Fibroblast of skin of scalp (primary cell): ENCODE measurements around the gene AMBRA1.
A peak's percentile ranks its signal among the peaks of the same experiment; 100 is the strongest.

Experiments used
- DNase-seq: peaks from one replicate; pipeline ENCODE4 v3.0.0-alpha.2; 2013

The AMBRA1 gene

DNA sequence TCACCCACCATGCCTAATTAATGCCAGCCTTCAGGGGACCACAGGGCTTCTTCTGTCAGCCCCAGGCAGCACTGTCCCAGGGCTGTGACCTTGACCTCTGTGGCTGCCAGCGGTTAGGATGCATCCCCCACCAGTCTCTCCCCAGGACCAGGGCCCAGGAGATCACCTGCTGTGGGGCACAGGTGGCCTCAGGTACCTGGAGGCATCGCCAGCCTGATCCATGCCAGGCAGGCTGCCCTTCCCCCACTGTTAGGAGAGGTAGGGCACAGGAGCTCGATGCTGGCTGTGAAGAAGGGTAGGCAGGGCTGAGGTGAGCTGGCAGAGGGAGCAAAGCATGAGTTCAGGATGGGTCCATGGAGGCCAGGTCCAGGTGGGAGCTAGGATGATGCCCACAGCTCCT is 229.0 kb downstream of the AMBRA1 start:
- no peak for DNase-seq

DNA sequence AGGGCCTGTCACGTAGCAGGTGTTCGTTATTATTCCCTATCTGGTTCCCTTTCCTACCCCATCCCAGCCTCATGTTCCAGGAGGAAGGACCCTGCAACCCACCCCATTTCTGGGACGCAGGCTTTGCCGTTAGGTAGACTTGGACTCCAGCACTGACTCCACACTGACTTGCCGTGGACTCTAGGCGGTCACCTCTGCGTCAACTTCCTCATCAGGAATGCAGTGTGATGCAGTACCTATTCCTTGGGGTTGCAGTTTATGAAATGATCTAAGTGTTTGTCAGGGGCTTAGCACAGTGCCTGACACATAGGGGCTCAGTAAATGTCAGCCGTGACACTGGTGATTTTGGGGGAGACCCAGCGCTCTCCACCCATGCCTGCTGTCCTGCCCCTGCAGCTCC is 229.8 kb downstream of the AMBRA1 start:
- DNase-seq: no peak

GRCh38 chr11:46363455-46364005 is 230.3 kb downstream of the AMBRA1 start:
- DNase-seq: no peak

DNA sequence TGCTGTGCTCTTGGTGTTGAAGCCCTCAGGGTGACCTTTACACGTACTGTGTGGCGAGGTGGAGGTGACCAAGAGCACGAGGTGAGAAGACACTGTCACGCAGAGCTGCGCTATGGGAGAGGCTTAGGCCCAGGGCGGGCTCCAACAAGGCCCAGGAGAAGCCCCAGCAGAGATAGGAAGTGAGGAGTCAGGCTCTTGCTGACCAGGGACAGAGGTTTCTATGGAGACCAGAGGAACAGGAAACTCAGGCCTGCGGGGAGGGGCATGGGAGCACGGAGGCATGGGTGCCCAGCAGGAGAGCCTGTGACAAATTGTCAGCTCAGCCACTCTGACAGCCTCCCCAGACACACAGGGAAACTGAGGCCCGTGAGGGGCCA is 230.8 kb downstream of the AMBRA1 start:
- peak; percentile 47 for DNase-seq

DNA sequence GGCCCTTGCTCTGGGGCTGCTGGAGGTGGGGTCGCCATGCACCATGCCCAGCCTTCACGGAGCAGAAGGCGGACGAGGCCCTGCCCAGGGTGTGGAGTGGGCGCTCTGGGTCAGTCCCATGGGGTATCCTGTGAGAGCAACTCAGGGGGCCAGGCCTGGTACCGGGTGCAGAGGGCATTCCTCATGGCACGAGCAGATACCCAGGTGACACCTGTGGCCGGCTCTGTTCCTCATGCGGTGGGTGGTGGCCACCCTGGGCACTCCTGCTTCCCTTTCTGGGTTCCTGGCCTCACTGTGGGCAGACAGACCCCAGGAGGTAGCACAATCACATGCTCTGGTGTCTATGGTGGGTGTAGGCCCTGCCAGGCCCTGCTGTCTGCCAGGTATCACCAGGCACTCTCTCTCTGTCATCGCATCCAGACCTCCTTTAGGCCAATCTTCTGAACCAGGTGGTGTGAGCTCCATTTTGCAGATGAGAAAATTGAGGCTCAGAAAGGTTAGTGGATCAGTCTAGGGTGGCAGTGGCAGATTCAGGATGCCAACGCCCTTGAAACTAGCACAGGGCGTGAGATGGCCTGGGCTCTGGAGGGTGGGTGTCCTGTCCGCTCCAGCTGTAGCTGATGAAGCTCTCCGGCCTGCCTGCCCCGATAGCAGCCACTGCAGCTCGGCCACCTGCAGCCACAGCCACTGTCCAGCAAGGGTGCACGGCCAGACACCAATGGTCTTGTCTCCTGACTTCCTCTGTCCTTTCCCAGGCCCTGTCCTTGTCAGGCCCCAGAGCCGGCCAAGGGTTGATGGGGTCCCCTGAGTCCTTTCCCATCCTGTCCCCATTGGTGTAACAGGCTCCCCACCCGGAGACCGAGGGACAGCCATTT is 231.4 kb downstream of the AMBRA1 start:
- no peak for DNase-seq

DNA sequence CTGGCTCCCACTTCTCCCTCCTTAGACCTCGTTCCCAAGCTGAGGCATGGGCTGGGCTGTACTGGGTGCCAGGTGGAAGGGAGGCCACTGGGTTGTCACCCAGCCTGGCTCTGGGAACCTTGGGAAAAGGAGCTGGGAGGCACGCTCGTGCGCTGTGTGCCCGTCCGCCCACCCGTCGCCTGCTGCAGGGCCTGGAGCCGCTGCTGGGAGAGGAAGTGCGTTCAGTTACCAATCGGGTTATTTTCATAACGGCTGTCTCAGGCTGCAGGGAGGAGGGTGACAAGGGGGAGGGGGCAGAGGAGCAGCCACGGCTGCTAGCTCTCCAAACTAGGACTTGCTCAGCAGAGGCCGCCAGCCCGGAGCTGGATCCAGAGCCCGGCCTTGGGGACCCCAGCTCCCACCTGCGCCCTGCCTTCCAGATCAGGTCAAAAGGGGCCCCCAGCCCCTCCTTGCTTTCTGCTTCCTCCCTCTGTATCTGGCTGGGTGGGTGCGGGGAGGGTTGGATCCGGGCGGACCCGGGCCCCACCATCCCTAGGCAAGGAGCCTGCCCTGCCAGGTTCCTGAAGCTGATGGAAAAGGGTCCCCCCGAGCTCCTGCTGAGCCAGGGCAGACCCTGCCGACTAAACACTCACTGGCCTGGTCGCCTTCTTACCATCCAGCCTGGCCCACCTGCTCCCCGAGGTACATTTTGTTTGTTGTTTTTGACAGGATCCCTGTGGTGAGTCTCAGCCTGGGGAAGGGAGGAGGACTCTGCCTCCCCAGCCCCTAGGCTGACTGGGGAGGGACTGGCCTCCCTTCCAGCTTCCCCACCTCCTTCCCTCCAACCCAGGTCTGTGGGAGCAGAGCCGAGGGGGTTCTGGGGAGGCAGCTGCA is 232.3 kb downstream of the AMBRA1 start:
- DNase-seq: peak; percentile 70

- no peak for DNase-seq
Measured at GRCh38 chr11:46360878-46361277, 232.9 kb downstream of the AMBRA1 start.

DNA sequence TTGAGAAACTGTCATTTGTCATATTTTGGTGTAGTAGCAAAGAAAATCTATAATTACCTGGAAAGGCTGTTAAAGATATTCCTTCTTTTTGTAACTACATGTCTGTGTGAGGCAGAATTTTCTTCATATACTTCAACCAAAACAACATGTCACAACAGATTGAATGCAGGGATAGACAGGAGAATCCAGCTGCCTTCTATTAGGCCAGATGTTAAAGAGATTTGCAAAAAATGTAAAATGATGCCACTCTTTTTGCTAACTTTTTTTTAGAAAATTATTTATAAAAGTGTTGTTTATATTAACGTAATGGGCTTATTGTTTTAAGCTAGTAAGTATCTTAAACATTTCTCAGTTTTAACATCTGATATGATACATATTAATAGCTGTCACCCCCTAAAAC is 233.9 kb downstream of the AMBRA1 start:
- DNase-seq: no peak

DNA sequence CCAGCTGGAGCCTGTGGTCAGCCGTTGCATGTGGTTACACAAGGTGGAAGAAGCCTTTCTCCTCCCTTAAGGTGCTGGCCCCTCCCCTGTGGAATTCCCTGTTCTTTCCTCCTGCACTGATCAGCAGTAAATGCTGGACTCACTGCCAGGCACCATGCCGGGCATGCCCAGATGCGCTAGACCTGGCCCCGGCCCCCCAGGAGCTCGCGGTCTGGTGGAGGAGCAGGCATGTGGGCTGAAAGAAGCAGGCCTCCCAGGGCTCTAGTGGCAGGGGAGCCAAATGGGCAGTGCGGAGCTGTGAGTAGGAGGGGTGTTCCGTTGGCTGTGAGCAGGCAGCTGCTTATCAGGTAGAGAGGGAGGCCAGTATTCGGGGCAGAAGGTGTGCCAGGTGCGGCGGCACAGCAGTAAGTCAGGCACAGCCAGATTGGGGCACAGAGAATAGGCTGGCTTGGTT is 236.3 kb downstream of the AMBRA1 start:
- no peak for DNase-seq

- DNase-seq: peak; percentile 58
Measured at GRCh38 chr11:46356924-46357482, 236.8 kb downstream of the AMBRA1 start.

DNA sequence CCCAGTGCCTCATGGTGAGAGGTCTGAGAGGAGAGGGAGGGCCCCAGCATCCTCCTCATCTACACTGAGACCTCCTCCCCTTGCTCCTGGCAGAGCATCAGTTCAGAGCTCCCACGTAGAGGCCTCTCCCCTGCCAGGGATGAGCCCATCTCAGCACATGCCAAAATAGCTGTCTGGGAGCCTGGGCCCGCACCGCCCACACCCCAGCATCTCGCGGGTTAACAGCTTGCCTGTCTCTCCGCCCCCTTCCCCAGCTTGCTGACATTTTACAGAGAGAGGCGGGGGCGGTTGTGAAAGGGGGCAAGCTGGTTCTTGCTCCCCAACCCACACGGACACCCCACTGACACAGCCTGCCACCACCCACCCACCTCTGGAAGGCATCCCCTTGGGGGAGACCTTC is 240.1 kb downstream of the AMBRA1 start:
- no peak for DNase-seq

DNA sequence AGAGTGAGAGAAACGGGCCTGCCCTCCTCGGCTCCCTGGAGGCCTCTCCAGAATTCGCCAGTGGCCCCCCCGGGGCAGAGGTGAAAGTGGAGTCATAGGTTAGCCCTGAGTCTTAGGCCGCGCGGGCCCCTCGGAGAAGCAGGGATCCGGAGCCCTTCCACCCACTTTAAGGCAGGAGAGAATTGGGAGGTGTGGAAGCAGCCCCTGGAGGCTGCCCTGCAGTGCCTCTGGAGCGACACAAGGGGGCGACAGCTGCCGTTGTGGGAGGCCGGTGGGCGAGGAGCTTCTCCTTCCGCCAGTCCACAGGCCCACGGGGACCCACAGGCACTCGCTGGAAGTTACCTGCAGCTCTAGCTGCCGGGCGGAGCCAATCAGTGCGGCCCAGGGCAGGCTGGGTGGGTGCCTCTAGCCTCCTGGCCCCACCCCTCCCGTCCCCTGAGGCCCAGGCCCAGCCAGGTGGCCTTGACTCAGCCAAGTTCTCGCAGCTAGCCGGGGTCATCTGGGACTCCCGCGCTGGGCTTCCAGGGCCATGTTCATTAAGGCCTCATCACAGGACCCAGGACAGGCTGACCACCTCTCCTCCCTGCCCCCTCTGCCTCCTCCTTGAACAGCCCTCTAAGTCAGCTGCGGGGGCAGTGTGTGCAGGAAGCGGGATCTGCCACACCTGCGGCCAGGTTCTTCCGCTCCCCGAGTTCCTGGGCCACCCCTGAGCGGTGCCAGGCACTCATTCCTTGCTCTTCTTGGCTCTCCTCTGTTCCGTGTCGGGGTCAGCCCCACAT is 241.6 kb downstream of the AMBRA1 start:
- peak; percentile 38 for DNase-seq

GRCh38 chr11:46351606-46352005 is 242.2 kb downstream of the AMBRA1 start:
- no peak for DNase-seq

- no peak for DNase-seq
Measured at GRCh38 chr11:46351148-46351547, 242.7 kb downstream of the AMBRA1 start.

DNA sequence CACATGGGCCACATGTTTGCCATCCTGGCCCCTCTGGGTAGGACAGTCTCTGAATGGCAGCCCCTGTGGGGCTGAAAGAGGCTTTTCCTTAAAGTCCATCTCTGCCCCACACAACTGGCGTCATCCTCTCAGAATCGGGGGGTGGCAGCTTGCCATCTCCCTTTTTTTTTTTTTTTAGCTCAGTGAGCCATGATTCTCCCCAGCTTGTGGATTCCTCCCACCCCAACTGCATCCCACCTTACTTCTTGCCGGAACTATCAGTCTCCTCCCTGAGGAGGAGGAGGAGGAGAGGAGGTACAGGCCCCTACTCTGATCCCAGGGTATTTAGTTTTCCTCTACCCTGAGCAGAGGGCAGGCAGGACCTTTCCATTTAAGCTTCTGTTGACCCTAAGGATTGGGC is 243.1 kb downstream of the AMBRA1 start:
- DNase-seq: no peak

DNA sequence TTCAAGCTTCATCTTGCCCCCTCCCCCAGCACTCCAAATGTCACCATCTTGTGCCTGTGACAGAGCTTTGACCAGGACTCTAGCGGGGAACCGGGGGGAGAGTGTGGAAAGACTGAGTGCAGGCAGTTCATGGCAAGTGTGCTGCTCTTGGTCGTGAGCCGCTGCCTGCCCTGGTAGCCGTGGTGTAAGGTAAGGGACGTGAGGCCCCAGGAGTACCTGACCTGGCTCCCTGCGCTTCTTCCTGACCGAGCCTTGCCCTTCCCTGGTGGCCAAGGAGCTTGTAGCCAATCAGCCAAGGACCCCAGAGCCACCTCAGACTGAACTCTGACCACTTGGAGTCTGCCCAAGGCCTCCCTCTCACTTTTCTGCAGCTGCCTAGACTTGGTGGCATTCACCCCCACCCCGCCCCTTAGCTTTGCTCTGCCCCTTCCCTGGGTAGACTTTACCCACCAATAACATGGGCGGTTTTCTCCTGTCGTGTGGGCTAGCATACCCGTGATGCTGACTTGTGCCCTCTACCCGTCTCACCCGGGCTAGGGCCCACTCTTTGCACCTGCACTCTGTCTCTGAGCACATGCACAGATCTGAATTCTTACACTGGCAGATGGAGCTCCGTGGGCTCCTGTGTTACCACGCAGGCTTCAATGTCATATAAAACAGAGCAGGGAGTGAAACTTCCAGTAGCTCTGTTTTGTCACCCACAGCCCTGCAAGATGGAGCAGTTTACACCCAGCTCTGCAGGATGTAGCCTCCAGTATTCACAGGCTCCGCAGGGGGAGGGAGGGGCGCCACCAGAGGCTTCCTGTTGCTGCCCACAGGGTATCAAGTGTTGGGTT is 245.0 kb downstream of the AMBRA1 start:
- no peak for DNase-seq

DNA sequence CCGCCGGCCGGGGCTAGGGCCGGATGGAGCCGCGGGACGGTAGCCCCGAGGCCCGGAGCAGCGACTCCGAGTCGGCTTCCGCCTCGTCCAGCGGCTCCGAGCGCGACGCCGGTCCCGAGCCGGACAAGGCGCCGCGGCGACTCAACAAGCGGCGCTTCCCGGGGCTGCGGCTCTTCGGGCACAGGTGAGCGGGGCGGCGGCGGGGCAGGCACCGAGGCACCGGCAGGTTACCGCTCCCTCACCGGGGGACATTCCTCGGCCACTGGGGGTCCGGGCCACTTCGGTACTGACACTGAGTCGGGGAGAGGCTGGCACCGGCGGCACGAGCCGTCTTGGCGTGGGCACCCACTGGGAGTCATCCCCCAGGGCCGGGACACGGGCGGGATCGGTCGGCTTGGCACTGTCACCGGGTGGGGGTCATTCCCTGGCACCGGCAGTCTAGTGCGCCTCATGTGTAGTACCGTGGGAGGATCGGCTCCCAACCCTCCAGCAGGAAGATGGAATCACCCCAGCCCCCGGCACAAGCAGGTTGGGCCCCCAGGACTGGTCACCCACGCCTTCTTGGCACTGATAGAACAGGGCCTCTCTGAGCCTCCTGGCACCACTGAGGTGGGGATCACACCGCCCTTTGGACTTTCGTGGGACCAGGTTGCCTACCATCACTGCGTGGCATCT is 246.0 kb downstream of the AMBRA1 start:
- DNase-seq: no peak

DNA sequence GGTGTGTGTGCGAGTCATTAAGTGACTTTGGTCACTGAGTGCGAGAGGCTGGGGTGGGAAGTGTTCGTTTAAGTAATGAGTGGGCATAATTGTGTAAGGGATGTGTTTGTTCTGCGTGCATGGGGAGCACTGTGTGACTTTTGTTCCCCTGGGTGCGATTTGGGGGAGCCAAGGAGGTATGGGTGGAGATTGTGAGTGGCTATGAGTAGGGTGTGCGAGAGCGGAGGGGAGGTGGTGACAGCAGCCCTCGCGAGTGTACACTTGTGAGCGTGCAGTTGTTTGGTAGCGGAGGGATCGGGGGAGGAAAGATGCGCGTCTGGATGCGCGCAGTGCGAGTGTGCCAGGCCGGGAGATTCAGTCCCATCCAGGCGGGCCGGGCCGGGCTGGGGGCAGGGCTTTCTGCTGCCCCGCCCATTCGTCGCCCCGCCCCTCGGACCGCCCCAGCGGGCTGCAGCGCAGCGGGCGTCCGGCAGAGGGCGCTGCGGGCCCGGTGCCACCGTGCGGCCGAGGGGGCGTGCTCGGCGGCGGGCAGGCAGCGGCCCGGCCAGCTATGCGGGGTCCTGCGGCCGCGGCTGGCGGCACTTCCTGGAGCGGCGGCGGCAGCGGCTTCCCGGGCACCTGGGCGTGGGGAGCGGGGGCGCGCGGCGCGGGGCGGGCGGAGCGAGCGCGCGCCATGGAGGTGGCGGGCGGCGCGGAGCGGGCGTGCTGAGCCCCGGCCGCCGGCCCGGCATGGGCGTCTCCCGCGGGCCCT is 246.8 kb downstream of the AMBRA1 start, which contains the start of gene DGKZ:
Gene DGKZ (plus strand): TSS at position 578 of the 751 bp plus-strand sequence. CDS start 197 bp downstream, outside the sequence.
- peak; percentile 84 for DNase-seq
